HG02763 (cell line): ENCODE measurements around the gene CD82.
"Not testable (repeated sequence)": the region's sequence is repeated elsewhere in the genome, so short reads cannot be mapped to it uniquely, and the experiment has no call there.

Experiments
- ATAC-seq: cut with Tn5 transposase; IDR thresholded peaks from one replicate; pipeline ENCODE4 v1.9.1; 2021; ENCODE audit warnings: mild to moderate bottlenecking, moderate library complexity; ENCODE audit not compliant: unreplicated experiment

Gene CD82

GRCh38 chr11:44658506-44658850 is 93.0 kb downstream of the CD82 start:
- no peak for ATAC-seq

GRCh38 chr11:44659641-44660040 is 94.2 kb downstream of the CD82 start:
- ATAC-seq = no peak

GRCh38 chr11:44660535-44660934 is 95.1 kb downstream of the CD82 start:
- ATAC-seq = not testable (repeated sequence)

GRCh38 chr11:44661311-44661717 is 95.9 kb downstream of the CD82 start:
- no peak for ATAC-seq
